ENCODE results near the gene RAB26. TPM values are rescaled to one million over a fixed set of nuclear protein-coding genes. Genes with fewer than 3 reads are reported as not detected.
A peak's percentile ranks its signal among the peaks of the same experiment; 100 is the strongest.

RAB26 gene
- total and polyA plus RNA-seq, 2 experiments from 2014 or later, result 0.71 TPM; not detected in 1

DNA sequence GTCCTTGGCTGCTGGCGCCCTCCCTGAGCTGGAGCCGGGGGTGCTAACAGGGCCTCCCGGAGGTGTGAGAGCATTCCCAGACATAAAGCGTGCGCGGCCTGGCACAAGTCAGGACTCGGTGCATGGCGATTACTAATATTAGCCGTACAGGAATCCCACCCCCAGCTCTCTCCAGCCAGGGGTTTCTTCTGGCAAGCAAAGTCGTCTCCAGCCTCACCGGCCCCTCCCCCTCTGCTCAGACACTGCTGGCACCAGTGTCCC is 43.0 kb downstream of the RAB26 start:
- DNase-seq, result no peak
- Histone ChIP-seq H3K9me3 (ENCODE audit: low read depth) (no peaks in the 10 kb centered on the region), H3K9ac (no peak overlapping the region), H3K79me2 (ENCODE audit: insufficient read depth) (no peaks in the 10 kb centered on the region), H3K4me2 (ENCODE audit: unreplicated experiment) (no peak overlapping the region), H2AFZ (no peak overlapping the region), H3K27ac (no peak overlapping the region), H3K9me2 (ENCODE audit: insufficient read depth) (no peaks in the 10 kb centered on the region), H4K20me1 (ENCODE audit: insufficient read depth) (no peaks in the 10 kb centered on the region), H3K27me3 (replicated peaks; ENCODE audit: insufficient read depth) (peaks cover 16% of the 10 kb centered on the region), H3F3A (ENCODE audit: insufficient read depth) (no peaks in the 10 kb centered on the region), H3K4me3 (no peak overlapping the region), H3K36me3 (ENCODE audit: low read depth) (no peaks in the 10 kb centered on the region), H3K4me1 (ENCODE audit: insufficient read depth) (no peaks in the 10 kb centered on the region)
- WGBS, 2 experiments (ENCODE audit: low coverage in 1 of 2, low lambda C conversion rate in 2 of 2, missing lambda C conversion rate in 2 of 2), result 86 to 87% methylated on average over 11 of the region's 11 CpGs
- in situ Hi-C loops (cut with MboI), result no loop called here
- TF ChIP-seq EZH2 (IDR thresholded peaks at IDR 0.05; ENCODE audit: insufficient read depth, poor library complexity, severe bottlenecking) (no peak), EZH2phosphoT487 (IDR thresholded peaks at IDR 0.05; ENCODE audit: insufficient read depth, low read depth) (no peak)

DNA sequence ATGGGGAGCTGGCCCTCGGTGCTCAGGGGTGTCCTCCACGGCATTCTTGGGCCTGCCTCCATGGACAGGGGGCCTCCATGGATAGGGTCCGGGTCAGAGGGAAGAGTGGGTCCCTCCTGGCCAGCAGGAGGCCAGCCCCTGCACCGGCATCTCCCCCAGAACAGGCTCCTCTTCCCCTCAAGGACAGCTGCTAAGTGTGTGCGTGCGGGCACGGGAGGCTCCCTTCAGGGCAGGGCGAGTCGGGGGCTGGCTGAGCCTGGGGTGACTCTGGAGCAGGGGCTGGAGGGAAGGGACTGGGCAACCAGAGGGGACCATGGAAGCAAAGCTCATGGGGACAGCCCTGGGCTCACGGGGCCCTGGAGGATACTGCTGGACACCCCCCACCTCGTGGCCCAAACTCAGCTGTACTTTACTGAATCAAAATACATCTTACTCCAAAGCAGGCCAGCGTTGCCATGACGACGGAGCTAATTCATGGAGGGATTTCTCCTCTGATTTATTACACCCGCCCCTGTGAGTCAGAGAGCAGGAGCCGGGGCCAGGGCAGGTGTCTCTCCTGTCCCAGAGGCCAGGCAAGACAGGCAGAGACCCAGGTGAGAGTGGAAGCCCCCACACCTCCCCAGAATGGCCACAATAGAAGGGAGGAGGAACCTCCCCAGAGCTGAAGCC is 45.9 kb downstream of the RAB26 start:
- H2AFZ ChIP-seq, result no peak overlapping the region
- H3F3A ChIP-seq (ENCODE audit: insufficient read depth), result no peaks in the 10 kb centered on the region
- no peaks in the 10 kb centered on the region for H3K4me1 ChIP-seq (ENCODE audit: insufficient read depth)
- no peaks in the 10 kb centered on the region for H3K36me3 ChIP-seq (ENCODE audit: low read depth)
- H3K4me3 ChIP-seq, result no peak overlapping the region
- H3K9ac ChIP-seq, result no peak overlapping the region
- no peak overlapping the region for H3K4me2 ChIP-seq (ENCODE audit: unreplicated experiment)
- peak; percentile 65 for DNase-seq
- in situ Hi-C loops (cut with MboI), result no loop called here
- peak; percentile 30 for TF ChIP-seq EZH2 (IDR thresholded peaks at IDR 0.05; ENCODE audit: insufficient read depth, poor library complexity, severe bottlenecking)
- no peak for TF ChIP-seq EZH2phosphoT487 (IDR thresholded peaks at IDR 0.05; ENCODE audit: insufficient read depth, low read depth)
- H3K27ac ChIP-seq, result no peak overlapping the region
- peaks cover 29% of the 10 kb centered on the region for H3K27me3 ChIP-seq (replicated peaks; ENCODE audit: insufficient read depth)
- H3K79me2 ChIP-seq (ENCODE audit: insufficient read depth), result no peaks in the 10 kb centered on the region
- 54 to 64% methylated on average over 14 to 15 of the region's 16 CpGs for WGBS, 2 experiments (ENCODE audit: low coverage in 1 of 2, low lambda C conversion rate in 2 of 2, missing lambda C conversion rate in 2 of 2)
- no peaks in the 10 kb centered on the region for H3K9me2 ChIP-seq (ENCODE audit: insufficient read depth)
- H4K20me1 ChIP-seq (ENCODE audit: insufficient read depth), result no peaks in the 10 kb centered on the region
- H3K9me3 ChIP-seq (ENCODE audit: low read depth), result no peaks in the 10 kb centered on the region

DNA sequence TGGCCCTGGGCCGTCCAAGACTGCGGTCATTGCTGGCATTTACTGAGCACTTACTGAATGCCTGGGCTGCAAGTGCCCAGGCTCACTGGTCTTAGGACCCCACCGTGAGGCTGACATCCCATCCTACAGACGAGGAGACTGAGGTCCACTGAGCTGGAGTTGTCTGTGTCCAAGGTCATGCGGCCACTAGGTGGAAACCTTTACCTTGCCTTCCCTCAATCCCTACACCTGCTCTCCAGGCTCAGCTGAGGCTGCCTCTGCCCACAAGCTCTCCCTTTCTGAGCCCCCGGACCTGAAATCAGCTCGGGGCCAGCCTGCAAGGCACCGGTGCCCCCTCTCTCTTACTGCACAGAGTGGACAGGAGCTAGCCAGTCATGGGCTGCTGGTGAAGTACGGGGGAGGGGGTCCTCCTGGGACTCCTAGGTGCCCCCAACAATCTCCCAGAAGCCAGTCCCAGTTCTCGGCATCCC is 46.5 kb downstream of the RAB26 start:
- TF ChIP-seq EZH2 (IDR thresholded peaks at IDR 0.05; ENCODE audit: insufficient read depth, poor library complexity, severe bottlenecking) (peak; percentile 8), EZH2phosphoT487 (IDR thresholded peaks at IDR 0.05; ENCODE audit: insufficient read depth, low read depth) (no peak)
- H3K4me3 ChIP-seq, result no peak overlapping the region
- no peaks in the 10 kb centered on the region for H3K9me2 ChIP-seq (ENCODE audit: insufficient read depth)
- no peak overlapping the region for H3K9ac ChIP-seq
- no peaks in the 10 kb centered on the region for H4K20me1 ChIP-seq (ENCODE audit: insufficient read depth)
- H3K4me2 ChIP-seq (ENCODE audit: unreplicated experiment), result no peak overlapping the region
- peaks cover 29% of the 10 kb centered on the region for H3K27me3 ChIP-seq (replicated peaks; ENCODE audit: insufficient read depth)
- no peaks in the 10 kb centered on the region for H3K36me3 ChIP-seq (ENCODE audit: low read depth)
- H3K27ac ChIP-seq, result no peak overlapping the region
- no peaks in the 10 kb centered on the region for H3K9me3 ChIP-seq (ENCODE audit: low read depth)
- H3K4me1 ChIP-seq (ENCODE audit: insufficient read depth), result no peaks in the 10 kb centered on the region
- DNase-seq, result peak; percentile 51
- no peaks in the 10 kb centered on the region for H3K79me2 ChIP-seq (ENCODE audit: insufficient read depth)
- no peak overlapping the region for H2AFZ ChIP-seq
- no peaks in the 10 kb centered on the region for H3F3A ChIP-seq (ENCODE audit: insufficient read depth)
- in situ Hi-C loops (cut with MboI), result no loop called here
- 10 to 13% methylated on average over 10 of the region's 10 CpGs for whole genome bisulfite sequencing, 2 experiments (ENCODE audit: low coverage in 1 of 2, low lambda C conversion rate in 2 of 2, missing lambda C conversion rate in 2 of 2)

DNA sequence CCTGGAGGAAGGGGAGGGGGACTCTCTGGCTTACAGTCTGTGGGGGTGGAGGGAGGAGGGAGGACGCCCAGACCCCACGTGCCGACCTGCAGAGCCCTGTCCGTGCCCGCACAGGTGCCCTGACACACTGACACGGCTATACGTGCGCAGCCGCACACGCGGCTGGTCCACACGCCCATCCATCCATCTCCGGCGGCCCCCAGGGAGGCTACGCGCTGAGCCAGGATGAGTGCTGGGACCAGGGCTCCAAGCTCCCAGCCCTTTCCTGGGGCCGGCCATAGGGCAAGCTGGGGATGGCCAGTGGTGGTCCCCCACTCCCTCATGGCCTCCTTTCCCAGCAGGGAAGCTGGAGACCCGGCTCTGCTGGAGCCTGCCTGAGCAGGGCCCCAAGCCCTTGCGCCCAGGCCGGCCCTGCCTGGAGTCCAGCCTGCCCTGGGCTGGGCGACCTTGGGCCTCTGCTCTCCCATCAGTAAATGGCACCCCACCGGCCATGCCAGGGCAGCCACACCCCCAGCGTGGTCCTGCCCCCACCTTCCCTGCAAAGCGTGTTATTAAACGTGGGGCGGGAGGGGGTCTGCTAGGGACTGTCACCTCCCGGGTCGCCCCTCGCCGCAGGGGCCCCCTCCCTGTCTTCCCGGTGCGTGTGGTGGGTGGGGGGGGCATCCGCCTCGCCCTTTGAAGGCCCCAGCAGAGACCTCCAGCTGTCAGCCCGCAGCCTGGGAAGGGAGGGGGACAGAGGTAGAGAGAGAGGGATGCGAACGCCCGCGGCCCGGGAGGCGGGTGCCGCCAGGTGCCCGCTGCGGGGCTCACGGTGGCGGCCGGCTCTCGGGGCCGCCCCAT is 47.1 kb downstream of the RAB26 start:
- no peaks in the 10 kb centered on the region for H3K4me1 ChIP-seq (ENCODE audit: insufficient read depth)
- no peaks in the 10 kb centered on the region for H3K9me2 ChIP-seq (ENCODE audit: insufficient read depth)
- TF ChIP-seq EZH2phosphoT487 (IDR thresholded peaks at IDR 0.05; ENCODE audit: insufficient read depth, low read depth) (0 out of 2 replicates have a peak, but pooled peaks have one; percentile 33), EZH2 (IDR thresholded peaks at IDR 0.05; ENCODE audit: insufficient read depth, poor library complexity, severe bottlenecking) (peak; percentile 70)
- no peaks in the 10 kb centered on the region for H4K20me1 ChIP-seq (ENCODE audit: insufficient read depth)
- H3K79me2 ChIP-seq (ENCODE audit: insufficient read depth), result no peaks in the 10 kb centered on the region
- H3K9ac ChIP-seq, result no peak overlapping the region
- 0 out of 2 replicates have a peak overlapping the region, but pooled peaks have one; percentile 40 for H3K4me3 ChIP-seq
- no peaks in the 10 kb centered on the region for H3F3A ChIP-seq (ENCODE audit: insufficient read depth)
- no peaks in the 10 kb centered on the region for H3K9me3 ChIP-seq (ENCODE audit: low read depth)
- WGBS, 2 experiments (ENCODE audit: low coverage in 1 of 2, low lambda C conversion rate in 2 of 2, missing lambda C conversion rate in 2 of 2), result 2 to 3% methylated on average over 17 to 38 of the region's 49 CpGs
- H3K27ac ChIP-seq, result no peak overlapping the region
- no peak overlapping the region for H3K4me2 ChIP-seq (ENCODE audit: unreplicated experiment)
- in situ Hi-C loops (cut with MboI), result no loop called here
- no peak for DNase-seq
- H3K36me3 ChIP-seq (ENCODE audit: low read depth), result no peaks in the 10 kb centered on the region
- H3K27me3 ChIP-seq (replicated peaks; ENCODE audit: insufficient read depth), result peaks cover 29% of the 10 kb centered on the region
- no peak overlapping the region for H2AFZ ChIP-seq
